GM21825 (cell line): ENCODE data around the gene SPATA6.

ENCODE experiments used
- ATAC-seq: cut with Tn5 transposase; IDR thresholded peaks from one replicate; pipeline ENCODE4 v1.9.1; 2021; ENCODE audit warnings: mild to moderate bottlenecking, moderate library complexity; ENCODE audit not compliant: unreplicated experiment

Gene SPATA6

DNA sequence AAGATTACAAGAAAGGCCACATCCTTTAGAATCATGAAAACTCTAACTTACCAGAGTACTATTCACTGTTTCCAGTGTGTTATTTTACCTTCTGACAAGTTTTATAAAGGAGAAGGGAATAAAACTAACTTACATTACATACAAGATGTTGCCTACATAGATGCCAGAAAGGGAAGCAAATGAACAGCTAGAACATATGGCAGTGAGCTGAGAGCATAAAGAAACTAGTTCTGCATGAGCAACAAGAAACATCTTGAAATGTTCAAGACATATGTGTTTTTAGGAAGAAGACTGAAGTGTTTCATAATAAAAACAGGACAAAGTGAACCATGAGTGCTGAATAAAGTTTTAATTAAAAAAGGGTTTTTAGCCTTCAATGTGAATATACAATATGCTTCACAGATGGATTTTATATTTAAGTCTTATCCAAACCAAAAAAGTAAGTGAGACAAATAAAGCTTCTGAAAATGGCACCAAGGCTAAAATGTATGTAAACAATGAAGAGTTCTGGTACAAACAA, 210.1 kb downstream of the SPATA6 start:
- no peak for ATAC-seq

- ATAC-seq, result no peak
Observed at GRCh38 chr1:48258106-48258505, 213.9 kb downstream of the SPATA6 start.

- ATAC-seq, result no peak
Observed at GRCh38 chr1:48254254-48254653, 217.8 kb downstream of the SPATA6 start.

DNA sequence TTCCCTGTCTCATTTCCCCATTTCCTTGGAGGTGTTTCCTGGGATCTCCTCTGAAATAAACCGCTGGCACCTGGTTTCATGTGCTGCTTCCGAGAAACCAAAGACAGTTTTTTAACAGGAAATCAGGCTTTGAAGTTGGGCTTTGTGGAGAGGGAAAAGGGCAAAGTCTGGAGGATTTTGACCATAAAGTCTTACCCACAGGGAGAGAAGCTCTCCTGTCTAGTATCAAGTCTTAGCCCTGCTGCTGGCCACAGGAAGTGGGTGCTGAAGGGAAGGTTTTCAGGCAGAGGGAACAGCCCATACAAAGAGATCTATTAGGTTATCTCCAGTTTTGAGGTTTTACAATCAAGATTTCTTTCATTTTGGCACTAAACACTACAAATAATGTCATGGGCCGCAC, 220.2 kb downstream of the SPATA6 start:
- ATAC-seq, result no peak

- ATAC-seq, result no peak
Observed at GRCh38 chr1:48251323-48251722, 220.7 kb downstream of the SPATA6 start.

DNA sequence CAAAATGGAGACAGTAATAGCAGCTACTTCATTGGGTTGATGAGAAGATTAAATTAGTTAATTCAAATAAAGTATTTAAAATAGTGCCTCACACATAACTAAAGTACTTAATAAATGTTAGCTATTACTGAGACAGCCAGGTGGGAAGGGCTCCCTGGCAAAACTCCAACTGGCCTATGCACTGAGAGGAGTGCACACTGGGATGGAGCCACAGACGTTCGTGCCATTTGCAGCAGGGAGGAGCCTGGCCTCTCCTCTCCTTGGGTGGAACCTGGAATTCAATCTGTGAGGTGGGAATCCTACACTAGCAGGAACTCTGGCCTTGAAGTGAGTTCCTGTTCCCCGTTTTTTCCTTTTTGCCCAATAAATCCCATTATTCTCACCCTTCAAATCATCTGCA, 221.4 kb downstream of the SPATA6 start:
- no peak for ATAC-seq

DNA sequence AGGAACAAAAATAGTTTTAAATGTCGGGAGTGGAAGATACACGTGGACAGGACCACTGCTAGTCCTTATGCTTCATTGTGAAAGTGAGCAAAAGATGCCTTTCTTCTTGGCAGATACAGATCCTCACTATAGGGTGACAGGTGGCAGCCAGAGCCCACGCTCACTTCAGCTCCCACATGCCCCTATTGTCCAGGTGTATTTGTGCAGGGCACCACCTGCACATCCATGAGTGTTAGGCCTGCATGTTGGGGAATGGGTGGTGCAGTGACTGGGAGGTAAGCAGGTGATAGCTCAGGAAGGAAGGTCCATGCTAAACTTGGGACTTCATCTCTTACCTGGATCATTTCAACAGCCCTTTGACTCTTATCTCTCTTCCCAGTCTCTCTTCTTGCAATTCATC, 222.1 kb downstream of the SPATA6 start:
- ATAC-seq, result no peak

DNA sequence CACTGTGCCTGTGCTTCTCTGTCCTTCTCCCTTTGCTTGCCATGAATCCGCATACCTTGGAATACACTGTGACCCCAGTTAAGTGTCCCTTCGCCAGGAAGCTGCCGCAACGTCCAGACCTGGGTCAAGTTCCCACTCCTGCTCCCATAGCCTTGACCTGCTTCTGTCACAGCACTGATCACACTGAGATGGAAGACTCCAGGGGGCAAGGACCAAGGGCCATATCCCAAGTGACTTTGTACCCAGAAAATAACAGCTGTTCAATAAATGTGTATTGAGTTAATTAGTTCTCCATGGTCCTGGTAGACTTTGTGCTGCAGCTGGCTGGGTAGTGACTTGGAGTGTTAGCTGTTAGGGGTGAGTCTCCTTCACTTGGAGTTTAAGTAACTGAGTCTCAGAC, 223.6 kb downstream of the SPATA6 start:
- no peak for ATAC-seq

GRCh38 chr1:48246727-48247126, 225.3 kb downstream of the SPATA6 start:
- ATAC-seq, result no peak
